HL-60 (cell line): ENCODE data around the gene PGAP6.

Experiments
- DNase-seq, 2 experiments: peaks; one replicate each; pipeline ENCODE4 v3.0.0-alpha.2; 2010 to 2020; ENCODE audit warnings: low read depth in 1 of 2, low spot score in 1 of 2
- H3K27ac ChIP-seq: fragments of 250-450 bp; sonication (Bioruptor Pico); replicated peaks from 2 replicates; pipeline ENCODE4 v1.5.1; 2020; ENCODE audit warnings: mild to moderate bottlenecking, moderate library complexity
- H3K27me3 ChIP-seq: fragments of 250-450 bp; sonication (Bioruptor Pico); 2 replicates; pipeline ENCODE4 v1.5.1; 2021; ENCODE audit warnings: mild to moderate bottlenecking, moderate library complexity; ENCODE audit not compliant: insufficient read depth, poor library complexity, severe bottlenecking
- H3K4me3 ChIP-seq: replicated peaks from 2 replicates; pipeline ENCODE4 v1.5.1; 2011; ENCODE audit warnings: mild to moderate bottlenecking, control low read depth, low read length; ENCODE audit not compliant: insufficient read depth
- GABPA ChIP-seq: IDR thresholded peaks from 2 replicates; pipeline ENCODE4 v1.6.1; 2012; ENCODE audit warnings: low read depth
- POLR2AphosphoS5 ChIP-seq: IDR thresholded peaks from 2 replicates; pipeline ENCODE4 v1.6.1; 2012; ENCODE audit warnings: low read depth
- SPI1 ChIP-seq: IDR thresholded peaks from 2 replicates; pipeline ENCODE4 v1.6.1; 2012; ENCODE audit warnings: low read depth, mild to moderate bottlenecking, borderline replicate concordance
- TF ChIP-seq, protein P1 (sequence below): IDR thresholded peaks from one replicate; pipeline ENCODE4 v1.5.1; 2011; ENCODE audit warnings: low read length, control low read depth, inconsistent platforms; ENCODE audit not compliant: insufficient read depth
- TF ChIP-seq, protein P2 (sequence below): IDR thresholded peaks from 2 replicates; pipeline ENCODE4 v1.6.1; 2012; ENCODE audit warnings: low read depth; ENCODE audit not compliant: insufficient replicate concordance

Gene PGAP6

GRCh38 chr16:411576-412265, 29.9 kb upstream of the PGAP6 start:
- no peak for DNase-seq
- H3K27me3 ChIP-seq = no peaks in the 10 kb centered on the region
- H3K4me3 ChIP-seq = no peak overlapping the region
- TF ChIP-seq POLR2AphosphoS5 (no peak), GABPA (no peak), SPI1 (no peak)
- TF ChIP-seq, protein P1, sequence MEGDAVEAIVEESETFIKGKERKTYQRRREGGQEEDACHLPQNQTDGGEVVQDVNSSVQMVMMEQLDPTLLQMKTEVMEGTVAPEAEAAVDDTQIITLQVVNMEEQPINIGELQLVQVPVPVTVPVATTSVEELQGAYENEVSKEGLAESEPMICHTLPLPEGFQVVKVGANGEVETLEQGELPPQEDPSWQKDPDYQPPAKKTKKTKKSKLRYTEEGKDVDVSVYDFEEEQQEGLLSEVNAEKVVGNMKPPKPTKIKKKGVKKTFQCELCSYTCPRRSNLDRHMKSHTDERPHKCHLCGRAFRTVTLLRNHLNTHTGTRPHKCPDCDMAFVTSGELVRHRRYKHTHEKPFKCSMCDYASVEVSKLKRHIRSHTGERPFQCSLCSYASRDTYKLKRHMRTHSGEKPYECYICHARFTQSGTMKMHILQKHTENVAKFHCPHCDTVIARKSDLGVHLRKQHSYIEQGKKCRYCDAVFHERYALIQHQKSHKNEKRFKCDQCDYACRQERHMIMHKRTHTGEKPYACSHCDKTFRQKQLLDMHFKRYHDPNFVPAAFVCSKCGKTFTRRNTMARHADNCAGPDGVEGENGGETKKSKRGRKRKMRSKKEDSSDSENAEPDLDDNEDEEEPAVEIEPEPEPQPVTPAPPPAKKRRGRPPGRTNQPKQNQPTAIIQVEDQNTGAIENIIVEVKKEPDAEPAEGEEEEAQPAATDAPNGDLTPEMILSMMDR = no peak
- TF ChIP-seq, protein P2, sequence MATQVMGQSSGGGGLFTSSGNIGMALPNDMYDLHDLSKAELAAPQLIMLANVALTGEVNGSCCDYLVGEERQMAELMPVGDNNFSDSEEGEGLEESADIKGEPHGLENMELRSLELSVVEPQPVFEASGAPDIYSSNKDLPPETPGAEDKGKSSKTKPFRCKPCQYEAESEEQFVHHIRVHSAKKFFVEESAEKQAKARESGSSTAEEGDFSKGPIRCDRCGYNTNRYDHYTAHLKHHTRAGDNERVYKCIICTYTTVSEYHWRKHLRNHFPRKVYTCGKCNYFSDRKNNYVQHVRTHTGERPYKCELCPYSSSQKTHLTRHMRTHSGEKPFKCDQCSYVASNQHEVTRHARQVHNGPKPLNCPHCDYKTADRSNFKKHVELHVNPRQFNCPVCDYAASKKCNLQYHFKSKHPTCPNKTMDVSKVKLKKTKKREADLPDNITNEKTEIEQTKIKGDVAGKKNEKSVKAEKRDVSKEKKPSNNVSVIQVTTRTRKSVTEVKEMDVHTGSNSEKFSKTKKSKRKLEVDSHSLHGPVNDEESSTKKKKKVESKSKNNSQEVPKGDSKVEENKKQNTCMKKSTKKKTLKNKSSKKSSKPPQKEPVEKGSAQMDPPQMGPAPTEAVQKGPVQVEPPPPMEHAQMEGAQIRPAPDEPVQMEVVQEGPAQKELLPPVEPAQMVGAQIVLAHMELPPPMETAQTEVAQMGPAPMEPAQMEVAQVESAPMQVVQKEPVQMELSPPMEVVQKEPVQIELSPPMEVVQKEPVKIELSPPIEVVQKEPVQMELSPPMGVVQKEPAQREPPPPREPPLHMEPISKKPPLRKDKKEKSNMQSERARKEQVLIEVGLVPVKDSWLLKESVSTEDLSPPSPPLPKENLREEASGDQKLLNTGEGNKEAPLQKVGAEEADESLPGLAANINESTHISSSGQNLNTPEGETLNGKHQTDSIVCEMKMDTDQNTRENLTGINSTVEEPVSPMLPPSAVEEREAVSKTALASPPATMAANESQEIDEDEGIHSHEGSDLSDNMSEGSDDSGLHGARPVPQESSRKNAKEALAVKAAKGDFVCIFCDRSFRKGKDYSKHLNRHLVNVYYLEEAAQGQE = no peak
- H3K27ac ChIP-seq = no peak overlapping the region

- H3K27me3 ChIP-seq = no peaks in the 10 kb centered on the region
- TF ChIP-seq, protein P2 = no peak
- TF ChIP-seq SPI1 (no peak), POLR2AphosphoS5 (no peak), GABPA (no peak)
- TF ChIP-seq, protein P1 = no peak
Measured at GRCh38 chr16:410516-411178, 28.9 kb upstream of the PGAP6 start.

DNA sequence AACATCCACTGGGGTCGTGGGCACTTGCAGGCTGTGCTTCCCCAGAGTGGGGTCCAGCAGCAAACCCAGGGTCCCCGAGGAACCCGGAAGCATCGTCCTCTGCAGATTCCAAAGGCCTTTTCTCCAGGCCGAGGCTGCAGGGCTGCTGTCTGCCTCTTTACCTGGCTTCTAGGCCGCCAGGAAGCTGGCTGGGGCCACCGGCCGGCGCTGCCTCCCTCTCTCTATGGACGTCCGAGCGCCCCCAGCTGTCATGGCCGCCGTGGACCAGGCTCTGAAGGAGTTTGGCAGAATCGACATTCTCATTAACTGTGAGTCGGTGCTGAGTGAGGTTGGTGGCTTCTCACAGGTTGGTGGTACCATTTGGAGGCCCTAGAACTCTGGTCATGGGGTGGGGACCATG, 25.5 kb upstream of the PGAP6 start:
- Histone ChIP-seq H3K27me3 (no peaks in the 10 kb centered on the region), H3K27ac (no peak overlapping the region), H3K4me3 (no peak overlapping the region)
- DNase-seq = no peak
- TF ChIP-seq GABPA (no peak), POLR2AphosphoS5 (no peak), SPI1 (no peak)
- TF ChIP-seq, protein P2 = no peak
- TF ChIP-seq, protein P1 = no peak

More at GRCh38 chr16:410516-411178, 28.9 kb upstream of the PGAP6 start:
- DNase-seq = no peak
- Histone ChIP-seq H3K4me3 (no peak overlapping the region), H3K27ac (no peak overlapping the region)
